Astrocyte of the cerebellum (primary cell): ENCODE data around the gene RBP7.
"Not testable (repeated sequence)": the region's sequence is repeated elsewhere in the genome, so short reads cannot be mapped to it uniquely, and the experiment has no call there.

Source experiments
- DNase-seq: peaks from one replicate; pipeline ENCODE4 v3.0.0-alpha.2; 2011; ENCODE audit warnings: low read depth
- H3K4me3 ChIP-seq: 2 replicates; pipeline ENCODE4 v1.5.1; 2011; ENCODE audit warnings: mild to moderate bottlenecking, low read depth, low read length, moderate library complexity
- CTCF ChIP-seq: IDR thresholded peaks from 2 replicates; pipeline ENCODE4 v1.5.1; 2012; ENCODE audit warnings: low read length, low read depth, moderate library complexity, mild to moderate bottlenecking; ENCODE audit errors: missing control alignments
- in situ Hi-C: cut with HindIII; loops from 2 replicates; pipeline ENCODE4 v1.10.0; 2017; ENCODE audit warnings: low sequenced_read_pairs

RBP7 gene

GRCh38 chr1:10014016-10014415 is 17.0 kb downstream of the RBP7 start:
- no peak for DNase-seq
- in situ Hi-C loops = no loop called here
- no peak overlapping the region for H3K4me3 ChIP-seq
- TF ChIP-seq CTCF = no peak

GRCh38 chr1:10019561-10019960 is 22.5 kb downstream of the RBP7 start:
- H3K4me3 ChIP-seq = no peak overlapping the region
- DNase-seq = no peak
- in situ Hi-C loops = no loop called here
- TF ChIP-seq CTCF = no peak

- DNase-seq = no peak
- no peak overlapping the region for H3K4me3 ChIP-seq
- in situ Hi-C loops = no loop called here
- no peak for TF ChIP-seq CTCF
Observed at GRCh38 chr1:10020086-10020485, 23.1 kb downstream of the RBP7 start.

- in situ Hi-C loops, H3K4me3 ChIP-seq, DNase-seq: not testable (repeated sequence)
Observed at GRCh38 chr1:10020678-10021077, 23.6 kb downstream of the RBP7 start.

- H3K4me3 ChIP-seq, DNase-seq, in situ Hi-C loops: not testable (repeated sequence)
Observed at GRCh38 chr1:10021992-10022391, 25.0 kb downstream of the RBP7 start.

- H3K4me3 ChIP-seq = no peak overlapping the region
- no peak for TF ChIP-seq CTCF
- no peak for DNase-seq
- in situ Hi-C loops = no loop called here
Observed at GRCh38 chr1:10022656-10023055, 25.6 kb downstream of the RBP7 start.

GRCh38 chr1:10025354-10025753 is 28.3 kb downstream of the RBP7 start:
- no peak for DNase-seq
- in situ Hi-C loops = no loop called here
- TF ChIP-seq CTCF = no peak
- H3K4me3 ChIP-seq = no peak overlapping the region

- DNase-seq = no peak
- in situ Hi-C loops = no loop called here
- no peak for TF ChIP-seq CTCF
- H3K4me3 ChIP-seq = no peak overlapping the region
Observed at GRCh38 chr1:10027027-10027426, 30.0 kb downstream of the RBP7 start.

- DNase-seq, in situ Hi-C loops, H3K4me3 ChIP-seq: not testable (repeated sequence)
Observed at GRCh38 chr1:10028956-10029500, 32.0 kb downstream of the RBP7 start.
